ENCODE data around the gene NRG3.

DNA sequence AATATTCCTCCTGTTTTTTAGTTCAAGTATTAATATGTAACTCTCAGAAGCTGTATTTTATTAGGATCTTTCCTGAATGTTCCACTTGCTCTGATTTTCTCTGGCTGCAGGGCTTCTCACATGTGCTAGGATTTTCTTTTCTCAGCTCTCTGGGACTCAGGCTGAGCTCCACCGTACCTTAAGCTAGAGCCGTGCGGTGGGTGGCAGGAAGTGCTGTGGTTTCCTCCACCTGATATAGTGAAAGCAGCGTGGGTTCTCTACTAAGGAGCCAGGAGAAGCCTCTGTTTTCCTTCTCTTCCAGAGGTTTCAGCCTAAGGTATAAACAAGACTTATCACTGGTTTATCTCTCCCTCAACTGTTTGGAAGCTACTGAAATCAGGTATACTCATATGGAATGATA is 433.6 kb downstream of the NRG3 start:
- TF ChIP-seq, protein P1, sequence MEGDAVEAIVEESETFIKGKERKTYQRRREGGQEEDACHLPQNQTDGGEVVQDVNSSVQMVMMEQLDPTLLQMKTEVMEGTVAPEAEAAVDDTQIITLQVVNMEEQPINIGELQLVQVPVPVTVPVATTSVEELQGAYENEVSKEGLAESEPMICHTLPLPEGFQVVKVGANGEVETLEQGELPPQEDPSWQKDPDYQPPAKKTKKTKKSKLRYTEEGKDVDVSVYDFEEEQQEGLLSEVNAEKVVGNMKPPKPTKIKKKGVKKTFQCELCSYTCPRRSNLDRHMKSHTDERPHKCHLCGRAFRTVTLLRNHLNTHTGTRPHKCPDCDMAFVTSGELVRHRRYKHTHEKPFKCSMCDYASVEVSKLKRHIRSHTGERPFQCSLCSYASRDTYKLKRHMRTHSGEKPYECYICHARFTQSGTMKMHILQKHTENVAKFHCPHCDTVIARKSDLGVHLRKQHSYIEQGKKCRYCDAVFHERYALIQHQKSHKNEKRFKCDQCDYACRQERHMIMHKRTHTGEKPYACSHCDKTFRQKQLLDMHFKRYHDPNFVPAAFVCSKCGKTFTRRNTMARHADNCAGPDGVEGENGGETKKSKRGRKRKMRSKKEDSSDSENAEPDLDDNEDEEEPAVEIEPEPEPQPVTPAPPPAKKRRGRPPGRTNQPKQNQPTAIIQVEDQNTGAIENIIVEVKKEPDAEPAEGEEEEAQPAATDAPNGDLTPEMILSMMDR (IDR thresholded peaks at IDR 0.05; ENCODE audit: insufficient read depth, low read length) = no peak
- TF ChIP-seq GABPA (IDR thresholded peaks at IDR 0.05; ENCODE audit: low read depth) (no peak), POLR2AphosphoS5 (IDR thresholded peaks at IDR 0.05; ENCODE audit: low read depth) (no peak), SPI1 (IDR thresholded peaks at IDR 0.05; ENCODE audit: borderline replicate concordance, low read depth) (no peak)
- TF ChIP-seq, protein P2, sequence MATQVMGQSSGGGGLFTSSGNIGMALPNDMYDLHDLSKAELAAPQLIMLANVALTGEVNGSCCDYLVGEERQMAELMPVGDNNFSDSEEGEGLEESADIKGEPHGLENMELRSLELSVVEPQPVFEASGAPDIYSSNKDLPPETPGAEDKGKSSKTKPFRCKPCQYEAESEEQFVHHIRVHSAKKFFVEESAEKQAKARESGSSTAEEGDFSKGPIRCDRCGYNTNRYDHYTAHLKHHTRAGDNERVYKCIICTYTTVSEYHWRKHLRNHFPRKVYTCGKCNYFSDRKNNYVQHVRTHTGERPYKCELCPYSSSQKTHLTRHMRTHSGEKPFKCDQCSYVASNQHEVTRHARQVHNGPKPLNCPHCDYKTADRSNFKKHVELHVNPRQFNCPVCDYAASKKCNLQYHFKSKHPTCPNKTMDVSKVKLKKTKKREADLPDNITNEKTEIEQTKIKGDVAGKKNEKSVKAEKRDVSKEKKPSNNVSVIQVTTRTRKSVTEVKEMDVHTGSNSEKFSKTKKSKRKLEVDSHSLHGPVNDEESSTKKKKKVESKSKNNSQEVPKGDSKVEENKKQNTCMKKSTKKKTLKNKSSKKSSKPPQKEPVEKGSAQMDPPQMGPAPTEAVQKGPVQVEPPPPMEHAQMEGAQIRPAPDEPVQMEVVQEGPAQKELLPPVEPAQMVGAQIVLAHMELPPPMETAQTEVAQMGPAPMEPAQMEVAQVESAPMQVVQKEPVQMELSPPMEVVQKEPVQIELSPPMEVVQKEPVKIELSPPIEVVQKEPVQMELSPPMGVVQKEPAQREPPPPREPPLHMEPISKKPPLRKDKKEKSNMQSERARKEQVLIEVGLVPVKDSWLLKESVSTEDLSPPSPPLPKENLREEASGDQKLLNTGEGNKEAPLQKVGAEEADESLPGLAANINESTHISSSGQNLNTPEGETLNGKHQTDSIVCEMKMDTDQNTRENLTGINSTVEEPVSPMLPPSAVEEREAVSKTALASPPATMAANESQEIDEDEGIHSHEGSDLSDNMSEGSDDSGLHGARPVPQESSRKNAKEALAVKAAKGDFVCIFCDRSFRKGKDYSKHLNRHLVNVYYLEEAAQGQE (IDR thresholded peaks at IDR 0.05; ENCODE audit: insufficient replicate concordance, low read depth) = no peak
